Measurements from ENCODE around the gene NAALADL2. TPM values are rescaled to one million over a fixed set of nuclear protein-coding genes. Genes with fewer than 3 reads are reported as not detected.

The NAALADL2 gene
- total RNA-seq, 5 donors from 2014 or later (not counting 1 experiment from before 2014, with no cell fraction given): 0.13 to 1.4 (median 0.36) TPM; not detected in 1

DNA sequence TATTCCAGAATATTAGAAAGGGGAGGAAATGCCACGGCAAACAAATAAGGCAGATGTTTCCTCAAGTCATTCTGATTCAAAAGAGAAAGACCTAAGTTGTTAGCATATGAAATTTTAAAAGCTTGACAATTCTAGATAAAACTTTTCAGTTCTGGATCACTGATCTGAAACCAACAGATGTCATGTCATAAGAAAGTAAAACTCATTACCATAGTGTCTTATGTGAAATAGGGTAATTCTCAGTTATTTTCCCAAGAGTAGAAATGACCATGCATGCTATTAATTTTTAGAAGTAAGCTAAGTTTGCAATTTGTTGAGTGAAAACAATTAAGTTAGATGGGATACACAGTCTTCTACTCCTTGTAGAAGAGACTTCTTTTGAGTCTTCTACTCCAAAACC lies 630.3 kb downstream of the NAALADL2 start:
- DNase-seq: no peak
- Mint-ChIP-seq H3K4me3 (no peak overlapping the region), H3K27ac (no peak overlapping the region), H3K9me3 (peaks cover 0 to 6% (median 0%) of the 10 kb centered on the region in 3 donors), H3K4me1 (no peaks in the 10 kb centered on the region), H3K36me3 (no peaks in the 10 kb centered on the region), H3K27me3 (no peaks in the 10 kb centered on the region)
- Histone ChIP-seq H3K9me3 (no peaks in the 10 kb centered on the region), H3K4me1 (ENCODE audit: control insufficient read depth in 1 of 2, extremely low read depth in 1 of 2, insufficient read depth in 2 of 2, low read length in 2 of 2) (no peaks in the 10 kb centered on the region), H3K27me3 (replicated peaks in 1 of 2; ENCODE audit: control insufficient read depth in 2 of 2, extremely low read depth in 1 of 2, insufficient read depth in 2 of 2, low read length in 1 of 2) (no peaks in the 10 kb centered on the region), H3K4me3 (ENCODE audit: control insufficient read depth in 1 of 2, extremely low read depth in 1 of 2, low read length in 1 of 2) (no peak overlapping the region), H3K36me3 (ENCODE audit: control insufficient read depth in 2 of 2, extremely low read depth in 1 of 2, insufficient read depth in 1 of 2, low read length in 1 of 2) (no peaks in the 10 kb centered on the region), H3K27ac (ENCODE audit: low read length) (no peak overlapping the region)
- WGBS (ENCODE audit: insufficient coverage): no CpG with 5 or more reads among the region's 1 CpG
- ChIA-PET POLR2A (no interaction called here), CTCF (no interaction called here)
- no peak for ATAC-seq (replicated peaks in 1 of 4)

DNA sequence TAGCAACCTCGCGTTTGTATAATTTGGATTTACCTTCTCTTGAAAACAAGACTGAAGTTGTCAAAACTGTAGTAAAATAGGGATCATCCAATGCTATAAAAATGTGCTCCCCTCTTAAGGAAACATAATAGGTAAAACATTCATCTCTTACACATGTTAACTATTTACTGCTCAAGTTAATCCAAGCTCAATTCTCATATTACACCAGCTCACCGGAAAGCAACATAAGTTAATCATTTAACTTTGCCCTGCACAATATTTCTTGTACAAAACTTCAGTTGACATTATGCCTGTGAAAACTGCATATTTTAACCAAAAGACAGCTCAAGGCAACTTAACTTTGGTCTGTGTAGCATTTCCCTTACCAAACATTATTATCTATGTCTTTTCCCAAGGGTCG lies 634.2 kb downstream of the NAALADL2 start:
- H3K36me3 Mint-ChIP-seq: no peaks in the 10 kb centered on the region

DNA sequence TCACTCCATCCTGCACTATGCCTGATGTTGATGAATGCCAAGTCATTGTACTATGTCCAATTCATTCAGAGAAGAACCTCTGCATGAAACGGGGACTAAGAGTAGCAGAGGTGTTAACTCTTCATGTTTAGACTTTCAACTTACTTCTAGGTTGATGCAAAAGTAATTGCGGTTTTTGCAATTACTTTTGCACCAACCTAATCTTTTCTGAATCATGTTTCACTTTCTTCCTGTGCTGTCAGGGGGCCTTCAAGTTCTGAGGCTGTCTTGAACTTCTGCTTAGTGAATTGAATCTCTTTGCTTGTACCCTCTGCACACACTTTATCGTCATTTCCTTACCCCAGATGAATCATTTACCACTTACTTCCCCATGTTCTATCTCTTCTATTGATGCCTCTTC lies 636.2 kb downstream of the NAALADL2 start:
- Mint-ChIP-seq H3K27me3 (no peaks in the 10 kb centered on the region), H3K4me1 (no peaks in the 10 kb centered on the region), H3K9me3 (peaks cover 0 to 8% (median 0%) of the 10 kb centered on the region in 3 donors), H3K27ac (no peak overlapping the region), H3K4me3 (no peak overlapping the region), H3K36me3 (no peaks in the 10 kb centered on the region)
- no peaks in the 10 kb centered on the region for H3K4me1 ChIP-seq (ENCODE audit: control insufficient read depth in 1 of 2, extremely low read depth in 1 of 2, insufficient read depth in 2 of 2, low read length in 2 of 2)
- no peak overlapping the region for H3K27ac ChIP-seq (ENCODE audit: low read length)
- no peaks in the 10 kb centered on the region for H3K27me3 ChIP-seq (replicated peaks in 1 of 2; ENCODE audit: control insufficient read depth in 2 of 2, extremely low read depth in 1 of 2, insufficient read depth in 2 of 2, low read length in 1 of 2)
- H3K9me3 ChIP-seq: no peaks in the 10 kb centered on the region
- no peak for DNase-seq
- 17% methylated on average over 1 of the region's 3 CpGs for WGBS (ENCODE audit: insufficient coverage)
- no peaks in the 10 kb centered on the region for H3K36me3 ChIP-seq (ENCODE audit: control insufficient read depth in 2 of 2, extremely low read depth in 1 of 2, insufficient read depth in 1 of 2, low read length in 1 of 2)
- H3K4me3 ChIP-seq (ENCODE audit: control insufficient read depth in 1 of 2, extremely low read depth in 1 of 2, low read length in 1 of 2): no peak overlapping the region
- no peak for ATAC-seq (replicated peaks in 1 of 4)
- POLR2A ChIA-PET: no interaction called here
- CTCF ChIA-PET: no interaction called here

More for the DNA sequence above, 634.2 kb downstream of the NAALADL2 start:
- POLR2A ChIA-PET: no interaction called here
- H3K4me3 Mint-ChIP-seq: no peak overlapping the region
- no peak overlapping the region for H3K27ac Mint-ChIP-seq
- H3K27me3 ChIP-seq (replicated peaks in 1 of 2; ENCODE audit: control insufficient read depth in 2 of 2, extremely low read depth in 1 of 2, insufficient read depth in 2 of 2, low read length in 1 of 2): no peaks in the 10 kb centered on the region
- no peaks in the 10 kb centered on the region for H3K27me3 Mint-ChIP-seq
- no peak for ATAC-seq (replicated peaks in 1 of 4)
- no peak overlapping the region for H3K4me3 ChIP-seq (ENCODE audit: control insufficient read depth in 1 of 2, extremely low read depth in 1 of 2, low read length in 1 of 2)
- H3K9me3 Mint-ChIP-seq: peaks cover 0 to 4% (median 3%) of the 10 kb centered on the region in 3 donors
- no peaks in the 10 kb centered on the region for H3K4me1 ChIP-seq (ENCODE audit: control insufficient read depth in 1 of 2, extremely low read depth in 1 of 2, insufficient read depth in 2 of 2, low read length in 2 of 2)
- H3K27ac ChIP-seq (ENCODE audit: low read length): no peak overlapping the region
- CTCF ChIA-PET: no interaction called here
- DNase-seq: no peak
- no peaks in the 10 kb centered on the region for H3K36me3 ChIP-seq (ENCODE audit: control insufficient read depth in 2 of 2, extremely low read depth in 1 of 2, insufficient read depth in 1 of 2, low read length in 1 of 2)
- WGBS (ENCODE audit: insufficient coverage): 85% methylated on average over 1 of the region's 4 CpGs
- H3K9me3 ChIP-seq: no peaks in the 10 kb centered on the region
- no peaks in the 10 kb centered on the region for H3K4me1 Mint-ChIP-seq

GRCh38 chr3:175502155-175502554 lies 643.0 kb downstream of the NAALADL2 start:
- CTCF ChIA-PET: no interaction called here

DNA sequence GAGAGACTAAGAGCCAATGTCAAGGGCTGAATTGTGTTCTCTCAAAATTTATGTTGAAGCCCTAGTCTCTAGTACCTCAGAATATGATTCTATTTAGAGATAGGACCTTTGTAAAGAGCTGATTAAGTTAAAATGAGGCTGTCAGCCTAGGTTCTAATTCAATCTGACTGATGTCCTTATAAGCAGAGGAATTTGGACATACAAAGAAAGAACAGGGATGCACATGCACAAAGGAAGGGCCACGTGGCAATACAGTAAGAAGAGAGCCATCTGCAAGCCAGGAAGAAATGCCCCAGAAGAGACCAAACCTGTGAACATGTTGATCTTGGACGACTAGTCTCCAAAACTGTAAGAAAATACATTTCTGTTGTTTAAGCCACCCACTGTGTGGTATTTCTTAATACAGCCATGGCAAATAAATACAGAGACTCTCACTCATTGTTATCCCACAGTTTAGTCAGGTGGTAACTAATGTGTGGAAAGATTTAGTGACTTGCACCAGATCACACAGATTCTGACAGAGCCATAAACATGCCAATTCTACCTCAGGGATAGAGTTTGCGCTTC lies 652.2 kb downstream of the NAALADL2 start:
- Histone ChIP-seq H3K36me3 (ENCODE audit: control insufficient read depth in 2 of 2, extremely low read depth in 1 of 2, insufficient read depth in 1 of 2, low read length in 1 of 2) (no peaks in the 10 kb centered on the region), H3K9me3 (no peaks in the 10 kb centered on the region), H3K4me1 (ENCODE audit: control insufficient read depth in 1 of 2, extremely low read depth in 1 of 2, insufficient read depth in 2 of 2, low read length in 2 of 2) (no peaks in the 10 kb centered on the region), H3K4me3 (ENCODE audit: control insufficient read depth in 1 of 2, extremely low read depth in 1 of 2, low read length in 1 of 2) (no peak overlapping the region), H3K27ac (ENCODE audit: low read length) (no peak overlapping the region), H3K27me3 (replicated peaks in 1 of 2; ENCODE audit: control insufficient read depth in 2 of 2, extremely low read depth in 1 of 2, insufficient read depth in 2 of 2, low read length in 1 of 2) (no peaks in the 10 kb centered on the region)
- Mint-ChIP-seq H3K4me1 (no peaks in the 10 kb centered on the region), H3K27ac (no peak overlapping the region), H3K4me3 (no peak overlapping the region), H3K9me3 (peaks cover 0 to 11% (median 6%) of the 10 kb centered on the region in 3 donors), H3K27me3 (no peaks in the 10 kb centered on the region), H3K36me3 (no peaks in the 10 kb centered on the region)
- WGBS (ENCODE audit: insufficient coverage): 56% methylated on average over 1 of the region's 3 CpGs
- POLR2A ChIA-PET: no interaction called here
- CTCF ChIA-PET: no interaction called here
- no peak for ATAC-seq (replicated peaks in 1 of 4)
- no peak for DNase-seq

More at GRCh38 chr3:175502155-175502554, 643.0 kb downstream of the NAALADL2 start:
- H3K4me1 Mint-ChIP-seq: no peaks in the 10 kb centered on the region
- Histone ChIP-seq H3K4me1 (ENCODE audit: control insufficient read depth in 1 of 2, extremely low read depth in 1 of 2, insufficient read depth in 2 of 2, low read length in 2 of 2) (no peaks in the 10 kb centered on the region), H3K4me3 (ENCODE audit: control insufficient read depth in 1 of 2, extremely low read depth in 1 of 2, low read length in 1 of 2) (no peak overlapping the region), H3K9me3 (no peaks in the 10 kb centered on the region), H3K36me3 (ENCODE audit: control insufficient read depth in 2 of 2, extremely low read depth in 1 of 2, insufficient read depth in 1 of 2, low read length in 1 of 2) (no peaks in the 10 kb centered on the region), H3K27me3 (replicated peaks in 1 of 2; ENCODE audit: control insufficient read depth in 2 of 2, extremely low read depth in 1 of 2, insufficient read depth in 2 of 2, low read length in 1 of 2) (no peaks in the 10 kb centered on the region), H3K27ac (ENCODE audit: low read length) (no peak overlapping the region)
- POLR2A ChIA-PET: interaction anchor here in 1 of 2 donors (0.7 kb wide), 1 partner anchor 84 kb away, joined by 3 read pairs; no protein-coding TSS in a partner anchor
- H3K4me3 Mint-ChIP-seq: no peak overlapping the region
- no peaks in the 10 kb centered on the region for H3K27me3 Mint-ChIP-seq
- DNase-seq (no peak), ATAC-seq (replicated peaks in 1 of 4) (no peak)
- no peak overlapping the region for H3K27ac Mint-ChIP-seq
- peaks cover 9 to 15% (median 10%) of the 10 kb centered on the region in 3 donors for H3K9me3 Mint-ChIP-seq
- no peaks in the 10 kb centered on the region for H3K36me3 Mint-ChIP-seq
- WGBS (ENCODE audit: insufficient coverage): 76% methylated on average over 3 of the region's 3 CpGs

DNA sequence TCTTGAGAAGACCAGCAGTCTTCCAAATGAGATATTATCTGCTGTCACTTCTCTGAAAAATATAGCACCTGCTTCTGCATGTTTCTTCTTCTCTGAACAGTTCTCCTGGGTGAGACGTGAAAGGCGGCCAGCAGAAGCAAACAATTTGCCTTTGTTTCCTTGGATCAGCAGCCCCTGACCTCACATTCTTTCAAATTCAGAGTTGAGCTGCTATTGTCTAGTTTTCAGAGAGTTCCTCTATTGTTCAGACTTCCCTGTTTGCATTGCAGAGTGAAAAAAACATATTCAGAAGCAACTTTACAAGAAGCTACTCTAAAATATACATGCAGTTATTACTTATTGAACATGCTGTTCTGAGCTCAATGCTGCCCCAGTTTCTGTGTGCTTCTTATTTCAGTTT lies 653.6 kb downstream of the NAALADL2 start:
- CTCF ChIA-PET: no interaction called here
- H3K27me3 Mint-ChIP-seq: no peaks in the 10 kb centered on the region

DNA sequence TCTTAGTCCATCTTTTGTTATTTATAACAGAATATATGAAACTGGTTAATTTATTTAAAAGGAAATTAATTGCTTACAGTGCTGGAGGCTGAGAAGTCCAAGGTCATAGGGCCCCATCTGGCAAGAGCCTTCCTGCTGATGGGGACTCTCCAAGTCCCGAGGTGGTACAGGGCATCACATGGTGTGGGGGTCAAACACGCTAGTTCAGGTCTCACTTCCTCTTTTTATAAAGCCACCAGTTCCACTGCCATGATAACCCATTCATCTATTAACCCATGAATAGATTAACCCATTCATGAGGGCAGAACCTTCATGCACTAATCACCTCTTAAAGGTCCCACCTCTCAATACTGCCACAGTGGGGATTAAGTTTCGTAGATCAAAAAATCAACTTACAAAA lies 659.3 kb downstream of the NAALADL2 start:
- 83% methylated on average over 1 of the region's 3 CpGs for WGBS (ENCODE audit: insufficient coverage)
- Mint-ChIP-seq H3K9me3 (peaks cover 3 to 8% (median 7%) of the 10 kb centered on the region in 3 donors), H3K27ac (no peak overlapping the region), H3K36me3 (no peaks in the 10 kb centered on the region), H3K4me3 (no peak overlapping the region), H3K4me1 (no peaks in the 10 kb centered on the region), H3K27me3 (no peaks in the 10 kb centered on the region)
- no peak for DNase-seq
- no peak for ATAC-seq (replicated peaks in 1 of 4)
- no peak overlapping the region for H3K4me3 ChIP-seq (ENCODE audit: control insufficient read depth in 1 of 2, extremely low read depth in 1 of 2, low read length in 1 of 2)
- ChIA-PET POLR2A (no interaction called here), CTCF (no interaction called here)
- H3K9me3 ChIP-seq: no peaks in the 10 kb centered on the region
- H3K4me1 ChIP-seq (ENCODE audit: control insufficient read depth in 1 of 2, extremely low read depth in 1 of 2, insufficient read depth in 2 of 2, low read length in 2 of 2): no peaks in the 10 kb centered on the region
- H3K36me3 ChIP-seq (ENCODE audit: control insufficient read depth in 2 of 2, extremely low read depth in 1 of 2, insufficient read depth in 1 of 2, low read length in 1 of 2): no peaks in the 10 kb centered on the region
- no peaks in the 10 kb centered on the region for H3K27me3 ChIP-seq (replicated peaks in 1 of 2; ENCODE audit: control insufficient read depth in 2 of 2, extremely low read depth in 1 of 2, insufficient read depth in 2 of 2, low read length in 1 of 2)
- no peak overlapping the region for H3K27ac ChIP-seq (ENCODE audit: low read length)

More for the DNA sequence above, 653.6 kb downstream of the NAALADL2 start:
- POLR2A ChIA-PET: no interaction called here
- H3K4me3 ChIP-seq (ENCODE audit: control insufficient read depth in 1 of 2, extremely low read depth in 1 of 2, low read length in 1 of 2): no peak overlapping the region
- Mint-ChIP-seq H3K4me1 (no peaks in the 10 kb centered on the region), H3K4me3 (no peak overlapping the region), H3K36me3 (no peaks in the 10 kb centered on the region), H3K27ac (no peak overlapping the region), H3K9me3 (peaks cover 0 to 11% (median 6%) of the 10 kb centered on the region in 3 donors)
- no peak for DNase-seq
- ATAC-seq (replicated peaks in 1 of 4): no peak
- WGBS (ENCODE audit: insufficient coverage): no CpG with 5 or more reads among the region's 2 CpGs
- no peaks in the 10 kb centered on the region for H3K27me3 ChIP-seq (replicated peaks in 1 of 2; ENCODE audit: control insufficient read depth in 2 of 2, extremely low read depth in 1 of 2, insufficient read depth in 2 of 2, low read length in 1 of 2)
- H3K27ac ChIP-seq (ENCODE audit: low read length): no peak overlapping the region
- no peaks in the 10 kb centered on the region for H3K9me3 ChIP-seq
- no peaks in the 10 kb centered on the region for H3K4me1 ChIP-seq (ENCODE audit: control insufficient read depth in 1 of 2, extremely low read depth in 1 of 2, insufficient read depth in 2 of 2, low read length in 2 of 2)
- H3K36me3 ChIP-seq (ENCODE audit: control insufficient read depth in 2 of 2, extremely low read depth in 1 of 2, insufficient read depth in 1 of 2, low read length in 1 of 2): no peaks in the 10 kb centered on the region
